ENCODE data around the gene GPR137B.

GPR137B gene

GRCh38 chr1:236163463-236164153 is 21.3 kb downstream of the GPR137B start:
- peaks cover 4% of the 10 kb centered on the region; the same call in 1 of the 2 replicates for H3K9me3 ChIP-seq (ENCODE audit: insufficient read depth, low read length)
- H3K79me2 ChIP-seq (ENCODE audit: insufficient read depth, low read length): no peaks in the 10 kb centered on the region; the same call in 1 of the 2 replicates
- no peaks in the 10 kb centered on the region for H3K27me3 ChIP-seq (ENCODE audit: low read length)
- H3K27ac ChIP-seq (ENCODE audit: low read depth, low read length): no peak overlapping the region
- no peak overlapping the region for H3K9ac ChIP-seq (ENCODE audit: low read length)
- H4K20me1 ChIP-seq (ENCODE audit: low read depth, low read length): no peaks in the 10 kb centered on the region
- no peaks in the 10 kb centered on the region for H3F3A ChIP-seq (ENCODE audit: insufficient read depth)
- H3K36me3 ChIP-seq (ENCODE audit: low read length): no peaks in the 10 kb centered on the region
- H2AFZ ChIP-seq (ENCODE audit: low read depth, low read length, severe bottlenecking): no peak overlapping the region
- no peak overlapping the region for H3K4me2 ChIP-seq (ENCODE audit: low read depth, low read length, poor library complexity, severe bottlenecking)
- H3K4me3 ChIP-seq (ENCODE audit: insufficient read depth, low read length, poor library complexity, severe bottlenecking): no peak overlapping the region
- no peaks in the 10 kb centered on the region for H3K9me2 ChIP-seq (replicated peaks; ENCODE audit: insufficient read depth, low read length)
- TF ChIP-seq EZH2phosphoT487 (conservative IDR thresholded peaks at IDR 0.05; ENCODE audit: low read length): no peak
- TF ChIP-seq CTCF (IDR thresholded peaks at IDR 0.05; ENCODE audit: insufficient read depth, low read length, poor library complexity, severe bottlenecking): no peak

DNA sequence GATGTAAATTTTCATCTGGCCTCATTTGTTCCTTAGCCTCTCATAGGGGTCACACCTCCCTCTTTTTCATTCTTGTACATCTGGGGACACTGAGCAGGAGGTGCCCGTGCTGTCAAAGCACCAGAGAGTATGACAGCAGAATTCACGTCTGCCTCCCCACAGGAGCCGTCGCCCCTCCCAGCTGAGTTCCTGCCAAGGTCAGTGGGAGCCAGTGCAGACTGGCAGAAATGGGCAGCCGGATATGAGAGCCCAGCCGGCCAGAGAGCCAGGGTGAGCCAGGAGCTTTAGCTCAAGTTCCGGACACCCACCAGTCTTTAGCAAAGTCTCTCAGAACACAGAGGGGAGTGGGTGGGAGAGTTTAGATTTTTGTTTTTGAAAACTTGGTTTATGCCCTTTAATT is 21.9 kb downstream of the GPR137B start:
- no peaks in the 10 kb centered on the region for H3F3A ChIP-seq (ENCODE audit: insufficient read depth)
- no peaks in the 10 kb centered on the region for H3K27me3 ChIP-seq (ENCODE audit: low read length)
- no peak overlapping the region for H2AFZ ChIP-seq (ENCODE audit: low read depth, low read length, severe bottlenecking)
- no peak overlapping the region for H3K9ac ChIP-seq (ENCODE audit: low read length)
- no peak overlapping the region for H3K4me2 ChIP-seq (ENCODE audit: low read depth, low read length, poor library complexity, severe bottlenecking)
- no peak overlapping the region for H3K4me3 ChIP-seq (ENCODE audit: insufficient read depth, low read length, poor library complexity, severe bottlenecking)
- no peak for TF ChIP-seq EZH2phosphoT487 (conservative IDR thresholded peaks at IDR 0.05; ENCODE audit: low read length)
- no peak for TF ChIP-seq CTCF (IDR thresholded peaks at IDR 0.05; ENCODE audit: insufficient read depth, low read length, poor library complexity, severe bottlenecking)
- no peaks in the 10 kb centered on the region for H3K36me3 ChIP-seq (ENCODE audit: low read length)
- peaks cover 4% of the 10 kb centered on the region; the same call in 1 of the 2 replicates for H3K9me3 ChIP-seq (ENCODE audit: insufficient read depth, low read length)
- H3K27ac ChIP-seq (ENCODE audit: low read depth, low read length): no peak overlapping the region
- no peaks in the 10 kb centered on the region for H3K9me2 ChIP-seq (replicated peaks; ENCODE audit: insufficient read depth, low read length)
- no peaks in the 10 kb centered on the region for H4K20me1 ChIP-seq (ENCODE audit: low read depth, low read length)
- H3K79me2 ChIP-seq (ENCODE audit: insufficient read depth, low read length): no peaks in the 10 kb centered on the region; the same call in 1 of the 2 replicates

GRCh38 chr1:236165238-236165981 is 23.1 kb downstream of the GPR137B start:
- no peaks in the 10 kb centered on the region for H3K27me3 ChIP-seq (ENCODE audit: low read length)
- no peak for TF ChIP-seq EZH2phosphoT487 (conservative IDR thresholded peaks at IDR 0.05; ENCODE audit: low read length)
- no peaks in the 10 kb centered on the region for H3K9me2 ChIP-seq (replicated peaks; ENCODE audit: insufficient read depth, low read length)
- H3K4me3 ChIP-seq (ENCODE audit: insufficient read depth, low read length, poor library complexity, severe bottlenecking): no peak overlapping the region
- no peaks in the 10 kb centered on the region for H3F3A ChIP-seq (ENCODE audit: insufficient read depth)
- H3K9ac ChIP-seq (ENCODE audit: low read length): no peak overlapping the region
- H2AFZ ChIP-seq (ENCODE audit: low read depth, low read length, severe bottlenecking): no peak overlapping the region
- no peaks in the 10 kb centered on the region for H4K20me1 ChIP-seq (ENCODE audit: low read depth, low read length)
- peaks cover 4% of the 10 kb centered on the region; the same call in 1 of the 2 replicates for H3K9me3 ChIP-seq (ENCODE audit: insufficient read depth, low read length)
- H3K4me2 ChIP-seq (ENCODE audit: low read depth, low read length, poor library complexity, severe bottlenecking): no peak overlapping the region
- H3K36me3 ChIP-seq (ENCODE audit: low read length): no peaks in the 10 kb centered on the region
- no peak overlapping the region for H3K27ac ChIP-seq (ENCODE audit: low read depth, low read length)
- no peaks in the 10 kb centered on the region; the same call in 1 of the 2 replicates for H3K79me2 ChIP-seq (ENCODE audit: insufficient read depth, low read length)

Measured in SU-DHL-6 (cell line).